ENCODE measurements around the gene ABCF2. TPM values are rescaled to one million over a fixed set of nuclear protein-coding genes. Genes with fewer than 3 reads are reported as not detected.

ABCF2 gene
- total RNA-seq, 4 donors from 2014 or later = 30.5 to 43.1 (median 36.5) TPM

GRCh38 chr7:151211155-151211772, 15.7 kb downstream of the ABCF2 start:
- Histone ChIP-seq H3K4me3 (no peak overlapping the region), H3K27me3 (peaks cover under 1% of the 10 kb centered on the region), H3K4me1 (no peaks in the 10 kb centered on the region), H3K27ac (no peak overlapping the region), H3K36me3 (peaks cover 0 to 50% of the 10 kb centered on the region in 2 donors), H3K9me3 (no peaks in the 10 kb centered on the region)
- no peak for ATAC-seq
- no peak for TF ChIP-seq CTCF (IDR thresholded peaks at IDR 0.05)
- TF ChIP-seq POLR2AphosphoS5 (IDR thresholded peaks at IDR 0.05) = no peak
- no peak for TF ChIP-seq POLR2A (IDR thresholded peaks at IDR 0.05)
- TF ChIP-seq EP300 (IDR thresholded peaks at IDR 0.05) = no peak
- WGBS, 2 donors (ENCODE audit: low coverage in 1 of 2) = 58 to 82% methylated on average over 2 to 3 of the region's 3 CpGs

- WGBS, 2 donors (ENCODE audit: low coverage in 1 of 2) = 80 to 83% methylated on average over 2 to 15 of the region's 17 CpGs
- no peak for TF ChIP-seq POLR2AphosphoS5 (IDR thresholded peaks at IDR 0.05)
- no peak for TF ChIP-seq EP300 (IDR thresholded peaks at IDR 0.05)
- Histone ChIP-seq H3K9me3 (no peaks in the 10 kb centered on the region), H3K4me1 (no peaks in the 10 kb centered on the region), H3K27ac (no peak within 1 kb of the TSS), H3K4me3 (no peak within 1 kb of the TSS), H3K36me3 (peaks cover 0 to 40% of the 10 kb centered on the region in 2 donors), H3K27me3 (peaks cover 10% of the 10 kb centered on the region)
- ATAC-seq = no peak
Measured at GRCh38 chr7:151210087-151210854, 16.7 kb downstream of the ABCF2 start, which contains the start of gene H2BK1. H2BK1 (minus strand) TSS chr7:151210488; CDS start chr7:151210318, 170 bp downstream.

GRCh38 chr7:151209588-151209987, 17.4 kb downstream of the ABCF2 start:
- Histone ChIP-seq H3K36me3 (peaks cover 0 to 33% of the 10 kb centered on the region in 2 donors), H3K4me3 (no peak overlapping the region), H3K9me3 (no peaks in the 10 kb centered on the region), H3K27ac (no peak overlapping the region), H3K27me3 (peaks cover 16% of the 10 kb centered on the region), H3K4me1 (no peaks in the 10 kb centered on the region)
- WGBS, 2 donors (ENCODE audit: low coverage in 1 of 2) = 73% methylated on average over 4 of the region's 6 CpGs; no CpG with 5 or more reads in 1 of the 2 donors
- ATAC-seq = no peak
- no peak for TF ChIP-seq POLR2AphosphoS5 (IDR thresholded peaks at IDR 0.05)
- TF ChIP-seq CTCF (IDR thresholded peaks at IDR 0.05) = no peak
- TF ChIP-seq POLR2A (IDR thresholded peaks at IDR 0.05) = no peak
- TF ChIP-seq EP300 (IDR thresholded peaks at IDR 0.05) = no peak

- TF ChIP-seq POLR2A (IDR thresholded peaks at IDR 0.05) (no peak), CTCF (IDR thresholded peaks at IDR 0.05) (no peak), POLR2AphosphoS5 (IDR thresholded peaks at IDR 0.05) (no peak), EP300 (IDR thresholded peaks at IDR 0.05) (no peak)
- 58 to 81% methylated on average over 3 to 9 of the region's 9 CpGs for WGBS, 2 donors (ENCODE audit: low coverage in 1 of 2)
- Histone ChIP-seq H3K27me3 (peaks cover 29% of the 10 kb centered on the region), H3K36me3 (peaks cover 0 to 20% of the 10 kb centered on the region in 2 donors), H3K4me3 (no peak overlapping the region), H3K9me3 (no peaks in the 10 kb centered on the region), H3K4me1 (no peaks in the 10 kb centered on the region), H3K27ac (no peak overlapping the region)
- ATAC-seq = no peak
Measured at GRCh38 chr7:151208253-151208862, 18.6 kb downstream of the ABCF2 start.

- WGBS, 2 donors (ENCODE audit: low coverage in 1 of 2) = no CpG with 5 or more reads among the region's 12 CpGs
- Histone ChIP-seq H3K27me3 (peaks cover 34% of the 10 kb centered on the region), H3K4me3 (no peak overlapping the region), H3K27ac (no peak overlapping the region), H3K4me1 (no peaks in the 10 kb centered on the region), H3K36me3 (peaks cover 0 to 15% of the 10 kb centered on the region in 2 donors), H3K9me3 (no peaks in the 10 kb centered on the region)
- ATAC-seq = no peak
- no peak for TF ChIP-seq CTCF (IDR thresholded peaks at IDR 0.05)
Measured at GRCh38 chr7:151207804-151208203, 19.2 kb downstream of the ABCF2 start.

Data from gastroesophageal sphincter (tissue), 4 donors.